Loucy (cell line): ENCODE measurements around the gene ELMOD2.

Experiments
- H2AFZ ChIP-seq: fragments of 200-600 bp; sonication (generic); 2 replicates; pipeline ENCODE4 v1.6.0; 2016; ENCODE audit warnings: antibody characterized with exemption, mild to moderate bottlenecking, low read length, moderate library complexity
- H3F3A ChIP-seq: fragments of 200-600 bp; 2 replicates; pipeline ENCODE4 v1.6.0; 2016; ENCODE audit warnings: antibody characterized with exemption, low read depth, mild to moderate bottlenecking
- H3K27me3 ChIP-seq: fragments of 200-600 bp; sonication (generic); 2 replicates; pipeline ENCODE4 v1.6.1; 2014; ENCODE audit warnings: low read length, mild to moderate bottlenecking; ENCODE audit not compliant: insufficient read depth, poor library complexity, severe bottlenecking
- H3K36me3 ChIP-seq: fragments of 200-600 bp; sonication (generic); 2 replicates; pipeline ENCODE4 v1.6.1; 2016; ENCODE audit warnings: low read length; ENCODE audit not compliant: insufficient read depth
- H3K4me1 ChIP-seq: fragments of 200-600 bp; sonication (generic); 2 replicates; pipeline ENCODE4 v1.5.1; 2014; ENCODE audit warnings: low read length, mild to moderate bottlenecking; ENCODE audit not compliant: insufficient read depth, poor library complexity, severe bottlenecking
- H3K4me2 ChIP-seq: fragments of 200-600 bp; sonication (generic); 2 replicates; pipeline ENCODE4 v1.6.0; 2014; ENCODE audit warnings: antibody characterized with exemption, low read length, low read depth, mild to moderate bottlenecking; ENCODE audit not compliant: poor library complexity, severe bottlenecking
- H3K4me3 ChIP-seq: fragments of 200-600 bp; sonication (generic); 2 replicates; pipeline ENCODE4 v1.5.1; 2014; ENCODE audit warnings: low read length, mild to moderate bottlenecking, mixed read lengths; ENCODE audit not compliant: poor library complexity, severe bottlenecking
- H3K79me2 ChIP-seq: fragments of 200-600 bp; sonication (generic); 2 replicates; pipeline ENCODE4 v1.6.1; 2014; ENCODE audit warnings: low read length; ENCODE audit not compliant: insufficient read depth
- H3K9ac ChIP-seq: fragments of 200-600 bp; sonication (generic); 2 replicates; pipeline ENCODE4 v1.6.0; 2014; ENCODE audit warnings: mild to moderate bottlenecking, low read depth, low read length, moderate library complexity; ENCODE audit not compliant: poor library complexity, severe bottlenecking
- H3K9me2 ChIP-seq: fragments of 200-600 bp; sonication (generic); replicated peaks from 2 replicates; pipeline ENCODE4 v1.6.1; 2016; ENCODE audit warnings: low read depth, low read length, mixed read lengths
- H3K9me3 ChIP-seq: fragments of 200-600 bp; sonication (generic); 2 replicates; pipeline ENCODE4 v1.6.1; 2014; ENCODE audit warnings: mild to moderate bottlenecking, antibody characterized with exemption, low read length, low read depth; ENCODE audit not compliant: insufficient read depth
- H4K20me1 ChIP-seq: fragments of 200-600 bp; sonication (generic); 2 replicates; pipeline ENCODE4 v1.6.0; 2014; ENCODE audit warnings: antibody characterized with exemption, low read length, mild to moderate bottlenecking; ENCODE audit not compliant: insufficient read depth, poor library complexity, severe bottlenecking
- EZH2phosphoT487 ChIP-seq: fragments of 200-600 bp; IDR thresholded peaks from 2 replicates; pipeline ENCODE4 v1.6.1; 2018; ENCODE audit warnings: antibody characterized with exemption, mild to moderate bottlenecking, moderate library complexity, borderline replicate concordance
- TF ChIP-seq, protein P1 (sequence below): fragments of 200-600 bp; sonication (generic); conservative IDR thresholded peaks from 2 replicates; pipeline ENCODE4 v1.5.1; 2014; ENCODE audit warnings: mild to moderate bottlenecking, antibody characterized with exemption, low read length

The ELMOD2 gene, protein sequence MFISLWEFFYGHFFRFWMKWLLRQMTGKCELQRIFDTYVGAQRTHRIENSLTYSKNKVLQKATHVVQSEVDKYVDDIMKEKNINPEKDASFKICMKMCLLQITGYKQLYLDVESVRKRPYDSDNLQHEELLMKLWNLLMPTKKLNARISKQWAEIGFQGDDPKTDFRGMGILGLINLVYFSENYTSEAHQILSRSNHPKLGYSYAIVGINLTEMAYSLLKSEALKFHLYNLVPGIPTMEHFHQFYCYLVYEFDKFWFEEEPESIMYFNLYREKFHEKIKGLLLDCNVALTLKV

GRCh38 chr4:140523857-140524742 lies at the start of gene ELMOD2:
Gene ELMOD2, plus strand, starts transcription at chr4:140524168. Its CDS starts 1,261 bp downstream, at chr4:140525429.
- peaks cover 17% of the 10 kb centered on the region for H3K4me1 ChIP-seq
- peak within 1 kb of the TSS; percentile 84 for H3K9ac ChIP-seq
- H3K4me3 ChIP-seq: peak within 1 kb of the TSS; percentile 87
- H3K36me3 ChIP-seq: no peaks in the 10 kb centered on the region
- peak within 1 kb of the TSS; percentile 86 for H2AFZ ChIP-seq
- no peaks in the 10 kb centered on the region for H4K20me1 ChIP-seq
- no peaks in the 10 kb centered on the region for H3K9me2 ChIP-seq
- H3K79me2 ChIP-seq: peaks cover 28% of the 10 kb centered on the region
- no peaks in the 10 kb centered on the region for H3K27me3 ChIP-seq
- TF ChIP-seq, protein P1, sequence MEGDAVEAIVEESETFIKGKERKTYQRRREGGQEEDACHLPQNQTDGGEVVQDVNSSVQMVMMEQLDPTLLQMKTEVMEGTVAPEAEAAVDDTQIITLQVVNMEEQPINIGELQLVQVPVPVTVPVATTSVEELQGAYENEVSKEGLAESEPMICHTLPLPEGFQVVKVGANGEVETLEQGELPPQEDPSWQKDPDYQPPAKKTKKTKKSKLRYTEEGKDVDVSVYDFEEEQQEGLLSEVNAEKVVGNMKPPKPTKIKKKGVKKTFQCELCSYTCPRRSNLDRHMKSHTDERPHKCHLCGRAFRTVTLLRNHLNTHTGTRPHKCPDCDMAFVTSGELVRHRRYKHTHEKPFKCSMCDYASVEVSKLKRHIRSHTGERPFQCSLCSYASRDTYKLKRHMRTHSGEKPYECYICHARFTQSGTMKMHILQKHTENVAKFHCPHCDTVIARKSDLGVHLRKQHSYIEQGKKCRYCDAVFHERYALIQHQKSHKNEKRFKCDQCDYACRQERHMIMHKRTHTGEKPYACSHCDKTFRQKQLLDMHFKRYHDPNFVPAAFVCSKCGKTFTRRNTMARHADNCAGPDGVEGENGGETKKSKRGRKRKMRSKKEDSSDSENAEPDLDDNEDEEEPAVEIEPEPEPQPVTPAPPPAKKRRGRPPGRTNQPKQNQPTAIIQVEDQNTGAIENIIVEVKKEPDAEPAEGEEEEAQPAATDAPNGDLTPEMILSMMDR: peak; percentile 91
- TF ChIP-seq EZH2phosphoT487: no peak
- H3F3A ChIP-seq: no peaks in the 10 kb centered on the region
- H3K9me3 ChIP-seq: no peaks in the 10 kb centered on the region
- H3K4me2 ChIP-seq: peak within 1 kb of the TSS; percentile 77

- Histone ChIP-seq H3F3A (no peaks in the 10 kb centered on the region), H3K79me2 (no peaks in the 10 kb centered on the region), H3K9ac (no peak overlapping the region), H3K9me3 (no peaks in the 10 kb centered on the region), H3K4me2 (no peak overlapping the region), H3K27me3 (no peaks in the 10 kb centered on the region), H2AFZ (no peak overlapping the region), H3K4me1 (no peaks in the 10 kb centered on the region), H4K20me1 (no peaks in the 10 kb centered on the region), H3K36me3 (no peaks in the 10 kb centered on the region), H3K9me2 (no peaks in the 10 kb centered on the region), H3K4me3 (no peak overlapping the region)
- TF ChIP-seq, protein P1: no peak
- no peak for TF ChIP-seq EZH2phosphoT487
Observed at GRCh38 chr4:140483445-140483844, 40.5 kb upstream of the ELMOD2 start.

DNA sequence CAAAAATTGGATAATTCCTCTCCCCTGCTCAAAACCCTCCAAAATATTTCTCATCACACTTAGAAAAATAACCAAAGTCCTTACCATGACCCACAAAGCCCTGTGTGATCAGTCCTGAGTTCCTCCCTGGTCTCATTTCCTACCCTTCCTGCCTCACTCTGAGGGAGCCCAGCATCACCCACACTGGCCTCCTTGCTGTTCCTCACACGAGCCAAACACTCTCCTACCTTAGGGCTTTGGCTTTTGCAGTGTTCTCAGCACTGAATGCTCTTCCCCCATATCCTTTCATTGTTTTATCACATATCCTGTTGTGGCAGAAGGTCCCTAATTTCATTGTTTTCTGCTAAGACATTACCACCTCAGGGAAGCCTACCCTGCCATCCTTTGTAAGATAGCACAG lies 38.0 kb upstream of the ELMOD2 start:
- no peaks in the 10 kb centered on the region for H3K79me2 ChIP-seq
- TF ChIP-seq, protein P1: no peak
- TF ChIP-seq EZH2phosphoT487: no peak
- H3F3A ChIP-seq: no peaks in the 10 kb centered on the region
- no peaks in the 10 kb centered on the region for H4K20me1 ChIP-seq
- H3K36me3 ChIP-seq: no peaks in the 10 kb centered on the region
- H2AFZ ChIP-seq: no peak overlapping the region
- no peaks in the 10 kb centered on the region for H3K9me3 ChIP-seq
- no peaks in the 10 kb centered on the region for H3K4me1 ChIP-seq
- H3K4me2 ChIP-seq: no peak overlapping the region
- H3K27me3 ChIP-seq: no peaks in the 10 kb centered on the region
- H3K9ac ChIP-seq: no peak overlapping the region
- no peaks in the 10 kb centered on the region for H3K9me2 ChIP-seq
- no peak overlapping the region for H3K4me3 ChIP-seq
